Neural progenitor cell (in vitro differentiated cells): ENCODE results near the gene CDK12. TPM values are rescaled to one million over a fixed set of nuclear protein-coding genes. Genes with fewer than 3 reads are reported as not detected.

ENCODE experiments used
- DNase-seq: peaks from one replicate; pipeline ENCODE4 v3.0.0-alpha.2; 2016; ENCODE audit warnings: low spot score
- H2AFZ ChIP-seq: fragments of 200-600 bp; sonication (generic); replicated peaks from 2 replicates; pipeline ENCODE4 v1.6.1; 2016; ENCODE audit warnings: antibody characterized with exemption
- H3F3A ChIP-seq: fragments of 200-600 bp; sonication (generic); 2 replicates; pipeline ENCODE4 v1.6.1; 2016; ENCODE audit warnings: antibody characterized with exemption, low read depth
- H3K27ac ChIP-seq: fragments of 200-600 bp; sonication (generic); 2 replicates; pipeline ENCODE4 v1.5.1; 2016; ENCODE audit warnings: mild to moderate bottlenecking
- H3K27me3 ChIP-seq: fragments of 200-600 bp; sonication (generic); 2 replicates; pipeline ENCODE4 v1.6.1; 2016; ENCODE audit warnings: mild to moderate bottlenecking, moderate library complexity
- H3K36me3 ChIP-seq: fragments of 200-600 bp; sonication (generic); 2 replicates; pipeline ENCODE4 v1.5.1; 2016
- H3K4me1 ChIP-seq: fragments of 200-600 bp; sonication (generic); 2 replicates; pipeline ENCODE4 v1.6.1; 2016; ENCODE audit warnings: mixed run types
- H3K4me2 ChIP-seq: fragments of 200-600 bp; sonication (generic); 2 replicates; pipeline ENCODE4 v1.6.1; 2016
- H3K4me3 ChIP-seq: fragments of 200-600 bp; sonication (generic); 2 replicates; pipeline ENCODE4 v1.5.1; 2016
- H3K79me2 ChIP-seq: fragments of 200-600 bp; sonication (generic); 2 replicates; pipeline ENCODE4 v1.6.1; 2016; ENCODE audit warnings: low read depth
- H3K9ac ChIP-seq: fragments of 200-600 bp; sonication (generic); 2 replicates; pipeline ENCODE4 v1.6.1; 2016
- H3K9me3 ChIP-seq: fragments of 200-600 bp; sonication (generic); 2 replicates; pipeline ENCODE4 v1.5.1; 2016; ENCODE audit warnings: low read depth
- H4K20me1 ChIP-seq: fragments of 200-600 bp; sonication (generic); 2 replicates; pipeline ENCODE4 v1.6.1; 2016; ENCODE audit warnings: low read depth
- H3K27ac Mint-ChIP-seq: 3 replicates; pipeline ENCODE4 v1.8.0; 2021; ENCODE audit warnings: mixed read lengths
- H3K27me3 Mint-ChIP-seq: 2 replicates; pipeline ENCODE4 v1.8.0; 2022; ENCODE audit warnings: low read depth, mild to moderate bottlenecking, inconsistent platforms, moderate library complexity, mixed read lengths; ENCODE audit not compliant: insufficient read depth
- H3K36me3 Mint-ChIP-seq: 3 replicates; pipeline ENCODE4 v1.8.0; 2021; ENCODE audit warnings: mixed read lengths
- H3K4me1 Mint-ChIP-seq: 3 replicates; pipeline ENCODE4 v1.8.0; 2021; ENCODE audit warnings: mixed read lengths
- H3K4me3 Mint-ChIP-seq: 3 replicates; pipeline ENCODE4 v1.8.0; 2021; ENCODE audit warnings: mild to moderate bottlenecking, moderate library complexity, mixed read lengths
- H3K9me3 Mint-ChIP-seq: 3 replicates; pipeline ENCODE4 v1.8.0; 2020; ENCODE audit warnings: mixed read lengths
- CTCF ChIP-seq: fragments of 200-600 bp; sonication (generic); IDR thresholded peaks from 2 replicates; pipeline ENCODE4 v1.5.1; 2017; ENCODE audit warnings: antibody characterized with exemption, mild to moderate bottlenecking
- EZH2 ChIP-seq: fragments of 200-600 bp; sonication (generic); IDR thresholded peaks from 2 replicates; pipeline ENCODE4 v1.6.1; 2017; ENCODE audit warnings: antibody characterized with exemption, mild to moderate bottlenecking, moderate library complexity
- EZH2phosphoT487 ChIP-seq: fragments of 200-600 bp; sonication (generic); IDR thresholded peaks from 2 replicates; pipeline ENCODE4 v1.6.1; 2017; ENCODE audit warnings: antibody characterized with exemption
- total RNA-seq: library from RNA; depleted of rRNA; stranded (reverse); fragments of >200 nt; gene quantifications from 2 replicates; pipeline ENCODE4 v1.2.3, GENCODE V29; 2015; ENCODE audit warnings: low replicate concordance

CDK12 gene
- total RNA-seq, 1 donor from 2014 or later, result 44.1 TPM

- Histone ChIP-seq H3K9me3 (no peaks in the 10 kb centered on the region), H3K36me3 (no peaks in the 10 kb centered on the region), H4K20me1 (no peaks in the 10 kb centered on the region), H3K4me3 (no peak overlapping the region), H3K4me1 (no peaks in the 10 kb centered on the region), H3K4me2 (no peak overlapping the region), H3F3A (no peaks in the 10 kb centered on the region), H2AFZ (no peak overlapping the region), H3K79me2 (no peaks in the 10 kb centered on the region), H3K27ac (no peak overlapping the region), H3K9ac (no peak overlapping the region), H3K27me3 (no peaks in the 10 kb centered on the region)
- DNase-seq, result no peak
- H3K36me3 Mint-ChIP-seq, result peaks cover 16% of the 10 kb centered on the region
- no peaks in the 10 kb centered on the region for H3K4me1 Mint-ChIP-seq
- H3K27ac Mint-ChIP-seq, result peak overlapping the region; percentile 51
- TF ChIP-seq EZH2 (no peak), CTCF (no peak), EZH2phosphoT487 (no peak)
- H3K27me3 Mint-ChIP-seq, result no peaks in the 10 kb centered on the region
- no peak overlapping the region for H3K4me3 Mint-ChIP-seq
- no peaks in the 10 kb centered on the region for H3K9me3 Mint-ChIP-seq
Measured at GRCh38 chr17:39553341-39553945, 92.2 kb downstream of the CDK12 start.

- H4K20me1 ChIP-seq, result no peaks in the 10 kb centered on the region
- H2AFZ ChIP-seq, result no peak overlapping the region
- TF ChIP-seq CTCF (no peak), EZH2phosphoT487 (no peak), EZH2 (no peak)
- no peaks in the 10 kb centered on the region for H3K27me3 Mint-ChIP-seq
- DNase-seq, result no peak
- no peaks in the 10 kb centered on the region for H3K9me3 Mint-ChIP-seq
- no peaks in the 10 kb centered on the region for H3K36me3 ChIP-seq
- H3K27ac Mint-ChIP-seq, result no peak overlapping the region
- no peaks in the 10 kb centered on the region for H3K4me1 ChIP-seq
- H3K4me3 Mint-ChIP-seq, result no peak overlapping the region
- no peak overlapping the region for H3K4me3 ChIP-seq
- peaks cover 16% of the 10 kb centered on the region for H3K36me3 Mint-ChIP-seq
- H3F3A ChIP-seq, result no peaks in the 10 kb centered on the region
- no peak overlapping the region for H3K9ac ChIP-seq
- no peaks in the 10 kb centered on the region for H3K27me3 ChIP-seq
- H3K27ac ChIP-seq, result no peak overlapping the region
- no peaks in the 10 kb centered on the region for H3K79me2 ChIP-seq
- no peaks in the 10 kb centered on the region for H3K4me1 Mint-ChIP-seq
- H3K4me2 ChIP-seq, result no peak overlapping the region
- H3K9me3 ChIP-seq, result no peaks in the 10 kb centered on the region
Measured at GRCh38 chr17:39555368-39555767, 94.1 kb downstream of the CDK12 start.

GRCh38 chr17:39556423-39556822, 95.1 kb downstream of the CDK12 start:
- Mint-ChIP-seq H3K27me3 (no peaks in the 10 kb centered on the region), H3K27ac (no peak overlapping the region), H3K4me3 (no peak overlapping the region), H3K36me3 (peaks cover 16% of the 10 kb centered on the region), H3K9me3 (no peaks in the 10 kb centered on the region), H3K4me1 (no peaks in the 10 kb centered on the region)
- Histone ChIP-seq H3K9ac (no peak overlapping the region), H3K9me3 (no peaks in the 10 kb centered on the region), H3K27ac (no peak overlapping the region), H4K20me1 (no peaks in the 10 kb centered on the region), H3K4me1 (no peaks in the 10 kb centered on the region), H3F3A (no peaks in the 10 kb centered on the region), H3K36me3 (no peaks in the 10 kb centered on the region), H3K4me3 (no peak overlapping the region), H3K79me2 (no peaks in the 10 kb centered on the region), H3K4me2 (no peak overlapping the region), H2AFZ (no peak overlapping the region), H3K27me3 (no peaks in the 10 kb centered on the region)
- no peak for DNase-seq
- no peak for TF ChIP-seq EZH2phosphoT487
- TF ChIP-seq EZH2, result no peak

- H3K4me3 Mint-ChIP-seq, result no peak overlapping the region
- H3K4me1 ChIP-seq, result peaks cover 14% of the 10 kb centered on the region
Measured at GRCh38 chr17:39562395-39562794, 101.1 kb downstream of the CDK12 start.

More at GRCh38 chr17:39562395-39562794, 101.1 kb downstream of the CDK12 start:
- Histone ChIP-seq H3K4me3 (no peak overlapping the region), H3K9me3 (no peaks in the 10 kb centered on the region), H3K79me2 (no peaks in the 10 kb centered on the region), H3K36me3 (no peaks in the 10 kb centered on the region), H3F3A (peaks cover 8% of the 10 kb centered on the region), H3K27ac (no peak overlapping the region), H3K27me3 (no peaks in the 10 kb centered on the region), H3K9ac (no peak overlapping the region), H3K4me2 (no peak overlapping the region), H4K20me1 (peaks cover 15% of the 10 kb centered on the region), H2AFZ (no peak overlapping the region)
- H3K27ac Mint-ChIP-seq, result no peak overlapping the region
- TF ChIP-seq EZH2 (no peak), CTCF (no peak), EZH2phosphoT487 (no peak)
- H3K4me1 Mint-ChIP-seq, result peaks cover 19% of the 10 kb centered on the region
- peaks cover 3% of the 10 kb centered on the region for H3K27me3 Mint-ChIP-seq
- peaks cover 11% of the 10 kb centered on the region for H3K36me3 Mint-ChIP-seq
- DNase-seq, result no peak
- no peaks in the 10 kb centered on the region for H3K9me3 Mint-ChIP-seq
